Measurements from ENCODE around the gene ABI3.

Gene ABI3

GRCh38 chr17:49198211-49198610, 12.3 kb upstream of the ABI3 start:
- H3K4me3 ChIP-seq (replicated peaks; ENCODE audit: low read depth, low read length), result no peak overlapping the region
- TF ChIP-seq CTCF (IDR thresholded peaks at IDR 0.05; ENCODE audit: low read length, missing control alignments), result no peak
- no peak for DNase-seq (ENCODE audit: low read depth)

GRCh38 chr17:49200423-49201083, 10.0 kb upstream of the ABI3 start:
- H3K4me3 ChIP-seq (replicated peaks; ENCODE audit: low read depth, low read length), result no peak overlapping the region
- DNase-seq (ENCODE audit: low read depth), result no peak
- TF ChIP-seq CTCF (IDR thresholded peaks at IDR 0.05; ENCODE audit: low read length, missing control alignments), result no peak

GRCh38 chr17:49201481-49201927, 9.0 kb upstream of the ABI3 start:
- TF ChIP-seq CTCF (IDR thresholded peaks at IDR 0.05; ENCODE audit: low read length, missing control alignments), result no peak
- no peak overlapping the region for H3K4me3 ChIP-seq (replicated peaks; ENCODE audit: low read depth, low read length)
- DNase-seq (ENCODE audit: low read depth), result peak; percentile 84

- no peak overlapping the region for H3K4me3 ChIP-seq (replicated peaks; ENCODE audit: low read depth, low read length)
- no peak for DNase-seq (ENCODE audit: low read depth)
- TF ChIP-seq CTCF (IDR thresholded peaks at IDR 0.05; ENCODE audit: low read length, missing control alignments), result no peak
These were observed 6.7 kb upstream of the ABI3 start for GRCh38 chr17:49203796-49204195.

GRCh38 chr17:49204516-49204915, 6.0 kb upstream of the ABI3 start:
- no peak for DNase-seq (ENCODE audit: low read depth)
- TF ChIP-seq CTCF (IDR thresholded peaks at IDR 0.05; ENCODE audit: low read length, missing control alignments), result no peak
- H3K4me3 ChIP-seq (replicated peaks; ENCODE audit: low read depth, low read length), result no peak overlapping the region

GRCh38 chr17:49209061-49209571, 1.4 kb upstream of the ABI3 start:
- no peak for DNase-seq (ENCODE audit: low read depth)
- H3K4me3 ChIP-seq (replicated peaks; ENCODE audit: low read depth, low read length), result no peak overlapping the region
- TF ChIP-seq CTCF (IDR thresholded peaks at IDR 0.05; ENCODE audit: low read length, missing control alignments), result no peak

- H3K4me3 ChIP-seq (replicated peaks; ENCODE audit: low read depth, low read length), result no peak overlapping the region
- no peak for TF ChIP-seq CTCF (IDR thresholded peaks at IDR 0.05; ENCODE audit: low read length, missing control alignments)
- no peak for DNase-seq (ENCODE audit: low read depth)
These were observed 2.9 kb downstream of the ABI3 start for GRCh38 chr17:49213399-49213798.
